GM23338 (cell line): Measurements from ENCODE around the gene NUP88. TPM values are rescaled to one million over a fixed set of nuclear protein-coding genes. Genes with fewer than 3 reads are reported as not detected.

Experiments used
- ATAC-seq: fragments of 200-7000 bp; cut with Tn5 transposase; 3 replicates; pipeline ENCODE4 v1.9.1; 2020
- DNase-seq: peaks from one replicate; pipeline ENCODE4 v3.0.0-alpha.2; 2015; ENCODE audit warnings: low spot score
- H2AFZ ChIP-seq: fragments of 200-600 bp; sonication (generic); 2 replicates; pipeline ENCODE4 v1.8.0; 2016; ENCODE audit warnings: antibody characterized with exemption, mild to moderate bottlenecking, moderate library complexity
- H3F3A ChIP-seq: fragments of 200-600 bp; sonication (generic); replicated peaks from 2 replicates; pipeline ENCODE4 v1.8.0; 2017; ENCODE audit warnings: antibody characterized with exemption, mixed run types, low read depth
- H3K27ac ChIP-seq: fragments of 200-600 bp; sonication (generic); 2 replicates; pipeline ENCODE4 v1.6.1; 2016; ENCODE audit warnings: low read depth
- H3K27me3 ChIP-seq: fragments of 200-600 bp; sonication (generic); 2 replicates; pipeline ENCODE4 v1.8.0; 2016; ENCODE audit warnings: mild to moderate bottlenecking, mixed run types, moderate library complexity; ENCODE audit not compliant: insufficient read depth
- H3K36me3 ChIP-seq: fragments of 200-600 bp; sonication (generic); 2 replicates; pipeline ENCODE4 v1.8.0; 2016; ENCODE audit warnings: mild to moderate bottlenecking; ENCODE audit not compliant: insufficient read depth
- H3K4me1 ChIP-seq: fragments of 200-600 bp; sonication (generic); 2 replicates; pipeline ENCODE4 v1.8.0; 2016; ENCODE audit warnings: mild to moderate bottlenecking, moderate library complexity; ENCODE audit not compliant: insufficient read depth
- H3K4me2 ChIP-seq: fragments of 200-600 bp; sonication (generic); 2 replicates; pipeline ENCODE4 v1.7.1; 2017; ENCODE audit warnings: mixed run types
- H3K4me3 ChIP-seq: fragments of 200-600 bp; sonication (generic); 2 replicates; pipeline ENCODE4 v1.6.1; 2016; ENCODE audit warnings: mixed run types
- H3K79me2 ChIP-seq: fragments of 200-600 bp; sonication (generic); replicated peaks from 2 replicates; pipeline ENCODE4 v1.8.0; 2017; ENCODE audit warnings: mild to moderate bottlenecking; ENCODE audit not compliant: insufficient read depth
- H3K9me2 ChIP-seq: fragments of 200-600 bp; sonication (generic); 2 replicates; pipeline ENCODE4 v1.8.0; 2017; ENCODE audit not compliant: insufficient read depth
- H4K20me1 ChIP-seq: fragments of 200-600 bp; sonication (generic); replicated peaks from 2 replicates; pipeline ENCODE4 v1.8.0; 2017; ENCODE audit warnings: mild to moderate bottlenecking; ENCODE audit not compliant: insufficient read depth
- H3K27ac Mint-ChIP-seq: 2 replicates; pipeline ENCODE4 v1.8.0; 2020; ENCODE audit warnings: inconsistent platforms, mild to moderate bottlenecking, moderate library complexity, mixed read lengths
- H3K27me3 Mint-ChIP-seq: 3 replicates; pipeline ENCODE4 v1.8.0; 2022; ENCODE audit warnings: low read depth, mild to moderate bottlenecking, moderate library complexity, mixed read lengths, inconsistent platforms; ENCODE audit not compliant: insufficient read depth, poor library complexity
- H3K36me3 Mint-ChIP-seq: 3 replicates; pipeline ENCODE4 v1.8.0; 2021; ENCODE audit warnings: low read depth, mild to moderate bottlenecking, inconsistent platforms, moderate library complexity, mixed read lengths
- H3K4me1 Mint-ChIP-seq: 3 replicates; pipeline ENCODE4 v1.8.0; 2020; ENCODE audit warnings: mild to moderate bottlenecking, inconsistent platforms, mixed read lengths
- H3K4me3 Mint-ChIP-seq: 3 replicates; pipeline ENCODE4 v1.8.0; 2021; ENCODE audit warnings: moderate library complexity, mild to moderate bottlenecking, inconsistent platforms, mixed read lengths
- H3K9me3 Mint-ChIP-seq: 3 replicates; pipeline ENCODE4 v1.8.0; 2020; ENCODE audit warnings: moderate library complexity, mild to moderate bottlenecking, inconsistent platforms, mixed read lengths
- CREB1 ChIP-seq: fragments of 250-450 bp; sonication (Bioruptor Pico); IDR thresholded peaks from 2 replicates; pipeline ENCODE4 v1.5.0; 2020; ENCODE audit warnings: low read depth, mild to moderate bottlenecking, moderate library complexity
- CTCF ChIP-seq, 2 experiments: fragments of 200-600 bp in 1 of 2; sonication (generic) in 1 of 2; conservative IDR thresholded peaks; 2 replicates each; pipeline versions ENCODE4 v1.5.1 to v1.6.1; 2016 to 2017; ENCODE audit warnings: antibody characterized with exemption in 2 of 2, low read depth in 2 of 2, mild to moderate bottlenecking in 2 of 2, moderate library complexity in 1 of 2
- ETS1 ChIP-seq: IDR thresholded peaks from 2 replicates; pipeline ENCODE4 v1.6.1; 2016; ENCODE audit warnings: antibody characterized with exemption
- EZH2 ChIP-seq: fragments of 200-600 bp; sonication (generic); IDR thresholded peaks from one replicate; pipeline ENCODE4 v1.8.0; 2017; ENCODE audit warnings: antibody characterized with exemption, mild to moderate bottlenecking, low read depth; ENCODE audit not compliant: unreplicated experiment
- EZH2phosphoT487 ChIP-seq: fragments of 200-600 bp; sonication (generic); IDR thresholded peaks from one replicate; pipeline ENCODE4 v1.8.1; 2018; ENCODE audit warnings: antibody characterized with exemption; ENCODE audit not compliant: unreplicated experiment
- JUNB ChIP-seq: IDR thresholded peaks from one replicate; pipeline ENCODE4 v1.6.1; 2016; ENCODE audit warnings: antibody characterized with exemption; ENCODE audit not compliant: unreplicated experiment
- NANOG ChIP-seq: IDR thresholded peaks from 2 replicates; pipeline ENCODE4 v1.6.1; 2016; ENCODE audit warnings: antibody characterized with exemption, borderline replicate concordance
- POLR2AphosphoS5 ChIP-seq: IDR thresholded peaks from 2 replicates; pipeline ENCODE4 v1.6.1; 2016; ENCODE audit warnings: antibody characterized with exemption, low read depth
- STAT1 ChIP-seq: IDR thresholded peaks from one replicate; pipeline ENCODE4 v1.6.1; 2016; ENCODE audit warnings: antibody characterized with exemption; ENCODE audit not compliant: unreplicated experiment
- ZNF114 ChIP-seq: fragments of 250-450 bp; sonication (Bioruptor Pico); IDR thresholded peaks from 2 replicates; pipeline ENCODE4 v1.5.0; 2020; ENCODE audit warnings: mild to moderate bottlenecking, moderate library complexity
- ZNF331 ChIP-seq: fragments of 250-450 bp; sonication (Bioruptor Pico); IDR thresholded peaks from 2 replicates; pipeline ENCODE4 v1.5.0; 2020; ENCODE audit warnings: low read depth, mild to moderate bottlenecking, moderate library complexity
- polyA plus RNA-seq: library from polyadenylated mRNA; unstranded; fragments of >200 nt; fragmentation: Nextera tagmentation; extraction: Ambion mirVana; gene quantifications from 2 replicates; pipeline ENCODE4 v1.2.1, GENCODE V29; 2016
- total RNA-seq: library from RNA; depleted of rRNA; stranded (reverse); fragments of >200 nt; shearing (Covaris generic); gene quantifications from 2 replicates; pipeline ENCODE4 v1.2.3, GENCODE V29; 2014
- TF ChIP-seq, protein P1 (sequence below): fragments of 250-450 bp; sonication (Bioruptor Pico); IDR thresholded peaks from 2 replicates; pipeline ENCODE4 v1.5.0; 2020; ENCODE audit warnings: mild to moderate bottlenecking, moderate library complexity
- TF ChIP-seq, protein P2 (sequence below): IDR thresholded peaks from one replicate; pipeline ENCODE4 v1.6.1; 2018; ENCODE audit warnings: antibody characterized with exemption; ENCODE audit not compliant: unreplicated experiment

Gene NUP88
- total and polyA plus RNA-seq, 2 experiments from 2014 or later = 110 to 172 TPM

DNA sequence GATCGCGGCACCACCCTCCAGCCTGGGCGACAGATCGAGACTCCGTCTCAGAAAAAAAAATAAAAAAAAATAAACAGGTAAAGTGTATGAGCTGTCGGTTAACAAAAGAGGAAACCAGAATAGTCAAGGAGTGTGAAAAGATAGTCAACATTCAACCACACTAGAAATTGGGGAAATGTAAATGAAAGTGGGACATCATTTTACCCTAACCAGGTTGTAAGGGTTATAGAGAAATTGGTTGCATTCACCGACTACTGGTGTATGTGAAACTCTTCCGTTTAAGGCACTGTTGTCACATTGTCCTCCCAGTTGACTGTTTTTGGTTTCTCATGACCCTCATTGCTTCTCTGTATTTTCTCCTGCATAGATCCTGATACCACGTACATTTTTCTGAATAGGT lies 74.5 kb downstream of the NUP88 start:
- no peaks in the 10 kb centered on the region for H4K20me1 ChIP-seq
- H3F3A ChIP-seq = no peaks in the 10 kb centered on the region; the same call in 1 of the 2 replicates
- no peak overlapping the region for H3K4me2 ChIP-seq
- no peaks in the 10 kb centered on the region for H3K27me3 ChIP-seq
- no peak for TF ChIP-seq STAT1
- no peak for TF ChIP-seq JUNB
- TF ChIP-seq CREB1 (CRISPR knock-in tag) = no peak
- TF ChIP-seq, protein P1, sequence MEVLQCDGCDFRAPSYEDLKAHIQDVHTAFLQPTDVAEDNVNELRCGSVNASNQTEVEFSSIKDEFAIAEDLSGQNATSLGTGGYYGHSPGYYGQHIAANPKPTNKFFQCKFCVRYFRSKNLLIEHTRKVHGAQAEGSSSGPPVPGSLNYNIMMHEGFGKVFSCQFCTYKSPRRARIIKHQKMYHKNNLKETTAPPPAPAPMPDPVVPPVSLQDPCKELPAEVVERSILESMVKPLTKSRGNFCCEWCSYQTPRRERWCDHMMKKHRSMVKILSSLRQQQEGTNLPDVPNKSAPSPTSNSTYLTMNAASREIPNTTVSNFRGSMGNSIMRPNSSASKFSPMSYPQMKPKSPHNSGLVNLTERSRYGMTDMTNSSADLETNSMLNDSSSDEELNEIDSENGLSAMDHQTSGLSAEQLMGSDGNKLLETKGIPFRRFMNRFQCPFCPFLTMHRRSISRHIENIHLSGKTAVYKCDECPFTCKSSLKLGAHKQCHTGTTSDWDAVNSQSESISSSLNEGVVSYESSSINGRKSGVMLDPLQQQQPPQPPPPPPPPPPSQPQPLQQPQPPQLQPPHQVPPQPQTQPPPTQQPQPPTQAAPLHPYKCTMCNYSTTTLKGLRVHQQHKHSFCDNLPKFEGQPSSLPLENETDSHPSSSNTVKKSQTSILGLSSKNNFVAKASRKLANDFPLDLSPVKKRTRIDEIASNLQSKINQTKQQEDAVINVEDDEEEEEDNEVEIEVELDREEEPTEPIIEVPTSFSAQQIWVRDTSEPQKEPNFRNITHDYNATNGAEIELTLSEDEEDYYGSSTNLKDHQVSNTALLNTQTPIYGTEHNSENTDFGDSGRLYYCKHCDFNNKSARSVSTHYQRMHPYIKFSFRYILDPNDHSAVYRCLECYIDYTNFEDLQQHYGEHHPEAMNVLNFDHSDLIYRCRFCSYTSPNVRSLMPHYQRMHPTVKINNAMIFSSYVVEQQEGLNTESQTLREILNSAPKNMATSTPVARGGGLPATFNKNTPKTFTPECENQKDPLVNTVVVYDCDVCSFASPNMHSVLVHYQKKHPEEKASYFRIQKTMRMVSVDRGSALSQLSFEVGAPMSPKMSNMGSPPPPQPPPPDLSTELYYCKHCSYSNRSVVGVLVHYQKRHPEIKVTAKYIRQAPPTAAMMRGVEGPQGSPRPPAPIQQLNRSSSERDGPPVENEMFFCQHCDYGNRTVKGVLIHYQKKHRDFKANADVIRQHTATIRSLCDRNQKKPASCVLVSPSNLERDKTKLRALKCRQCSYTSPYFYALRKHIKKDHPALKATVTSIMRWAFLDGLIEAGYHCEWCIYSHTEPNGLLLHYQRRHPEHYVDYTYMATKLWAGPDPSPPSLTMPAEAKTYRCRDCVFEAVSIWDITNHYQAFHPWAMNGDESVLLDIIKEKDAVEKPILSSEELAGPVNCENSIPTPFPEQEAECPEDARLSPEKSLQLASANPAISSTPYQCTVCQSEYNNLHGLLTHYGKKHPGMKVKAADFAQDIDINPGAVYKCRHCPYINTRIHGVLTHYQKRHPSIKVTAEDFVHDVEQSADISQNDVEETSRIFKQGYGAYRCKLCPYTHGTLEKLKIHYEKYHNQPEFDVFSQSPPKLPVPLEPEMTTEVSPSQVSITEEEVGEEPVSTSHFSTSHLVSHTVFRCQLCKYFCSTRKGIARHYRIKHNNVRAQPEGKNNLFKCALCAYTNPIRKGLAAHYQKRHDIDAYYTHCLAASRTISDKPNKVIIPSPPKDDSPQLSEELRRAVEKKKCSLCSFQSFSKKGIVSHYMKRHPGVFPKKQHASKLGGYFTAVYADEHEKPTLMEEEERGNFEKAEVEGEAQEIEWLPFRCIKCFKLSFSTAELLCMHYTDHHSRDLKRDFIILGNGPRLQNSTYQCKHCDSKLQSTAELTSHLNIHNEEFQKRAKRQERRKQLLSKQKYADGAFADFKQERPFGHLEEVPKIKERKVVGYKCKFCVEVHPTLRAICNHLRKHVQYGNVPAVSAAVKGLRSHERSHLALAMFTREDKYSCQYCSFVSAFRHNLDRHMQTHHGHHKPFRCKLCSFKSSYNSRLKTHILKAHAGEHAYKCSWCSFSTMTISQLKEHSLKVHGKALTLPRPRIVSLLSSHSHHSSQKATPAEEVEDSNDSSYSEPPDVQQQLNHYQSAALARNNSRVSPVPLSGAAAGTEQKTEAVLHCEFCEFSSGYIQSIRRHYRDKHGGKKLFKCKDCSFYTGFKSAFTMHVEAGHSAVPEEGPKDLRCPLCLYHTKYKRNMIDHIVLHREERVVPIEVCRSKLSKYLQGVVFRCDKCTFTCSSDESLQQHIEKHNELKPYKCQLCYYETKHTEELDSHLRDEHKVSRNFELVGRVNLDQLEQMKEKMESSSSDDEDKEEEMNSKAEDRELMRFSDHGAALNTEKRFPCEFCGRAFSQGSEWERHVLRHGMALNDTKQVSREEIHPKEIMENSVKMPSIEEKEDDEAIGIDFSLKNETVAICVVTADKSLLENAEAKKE (CRISPR knock-in tag) = no peak
- no peak for TF ChIP-seq NANOG
- TF ChIP-seq ETS1 = no peak
- TF ChIP-seq, protein P2, sequence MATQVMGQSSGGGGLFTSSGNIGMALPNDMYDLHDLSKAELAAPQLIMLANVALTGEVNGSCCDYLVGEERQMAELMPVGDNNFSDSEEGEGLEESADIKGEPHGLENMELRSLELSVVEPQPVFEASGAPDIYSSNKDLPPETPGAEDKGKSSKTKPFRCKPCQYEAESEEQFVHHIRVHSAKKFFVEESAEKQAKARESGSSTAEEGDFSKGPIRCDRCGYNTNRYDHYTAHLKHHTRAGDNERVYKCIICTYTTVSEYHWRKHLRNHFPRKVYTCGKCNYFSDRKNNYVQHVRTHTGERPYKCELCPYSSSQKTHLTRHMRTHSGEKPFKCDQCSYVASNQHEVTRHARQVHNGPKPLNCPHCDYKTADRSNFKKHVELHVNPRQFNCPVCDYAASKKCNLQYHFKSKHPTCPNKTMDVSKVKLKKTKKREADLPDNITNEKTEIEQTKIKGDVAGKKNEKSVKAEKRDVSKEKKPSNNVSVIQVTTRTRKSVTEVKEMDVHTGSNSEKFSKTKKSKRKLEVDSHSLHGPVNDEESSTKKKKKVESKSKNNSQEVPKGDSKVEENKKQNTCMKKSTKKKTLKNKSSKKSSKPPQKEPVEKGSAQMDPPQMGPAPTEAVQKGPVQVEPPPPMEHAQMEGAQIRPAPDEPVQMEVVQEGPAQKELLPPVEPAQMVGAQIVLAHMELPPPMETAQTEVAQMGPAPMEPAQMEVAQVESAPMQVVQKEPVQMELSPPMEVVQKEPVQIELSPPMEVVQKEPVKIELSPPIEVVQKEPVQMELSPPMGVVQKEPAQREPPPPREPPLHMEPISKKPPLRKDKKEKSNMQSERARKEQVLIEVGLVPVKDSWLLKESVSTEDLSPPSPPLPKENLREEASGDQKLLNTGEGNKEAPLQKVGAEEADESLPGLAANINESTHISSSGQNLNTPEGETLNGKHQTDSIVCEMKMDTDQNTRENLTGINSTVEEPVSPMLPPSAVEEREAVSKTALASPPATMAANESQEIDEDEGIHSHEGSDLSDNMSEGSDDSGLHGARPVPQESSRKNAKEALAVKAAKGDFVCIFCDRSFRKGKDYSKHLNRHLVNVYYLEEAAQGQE = no peak
- no peak for TF ChIP-seq ZNF331 (CRISPR knock-in tag)
- no peak for TF ChIP-seq POLR2AphosphoS5
- TF ChIP-seq CTCF (conservative IDR thresholded peaks at IDR 0.05; ENCODE audit: low read depth in 2 of 2) = no peak
- TF ChIP-seq EZH2phosphoT487 = no peak
- TF ChIP-seq EZH2 = no peak
- no peak for TF ChIP-seq ZNF114 (CRISPR knock-in tag)
- H3K9me3 Mint-ChIP-seq = no peaks in the 10 kb centered on the region
- H3K4me3 Mint-ChIP-seq = no peak overlapping the region
- DNase-seq (no peak), ATAC-seq (no peak)
- no peak overlapping the region for H3K4me3 ChIP-seq
- peaks cover 10% of the 10 kb centered on the region for H3K36me3 ChIP-seq
- no peaks in the 10 kb centered on the region for H3K79me2 ChIP-seq
- no peaks in the 10 kb centered on the region for H3K9me2 ChIP-seq
- peaks cover 2% of the 10 kb centered on the region for H3K27me3 Mint-ChIP-seq
- no peaks in the 10 kb centered on the region for H3K4me1 ChIP-seq
- no peaks in the 10 kb centered on the region for H3K4me1 Mint-ChIP-seq
- H2AFZ ChIP-seq = no peak overlapping the region
- peaks cover 24% of the 10 kb centered on the region for H3K36me3 Mint-ChIP-seq
- H3K27ac ChIP-seq = no peak overlapping the region
- no peak overlapping the region for H3K27ac Mint-ChIP-seq
